BJ (cell line): ENCODE measurements around the gene PCDH9. TPM values are rescaled to one million over a fixed set of nuclear protein-coding genes. Genes with fewer than 3 reads are reported as not detected.

ENCODE experiments used
- CTCF ChIA-PET: fragments of 350-600 bp; formaldehyde crosslinking; extraction: SDS; loops from one replicate; lab custom pipeline; 2021; ENCODE audit warnings: antibody characterized with exemption, inconsistent platforms; lab: Yijun Ruan, JAX
- POLR2A ChIA-PET: fragments of 300-600 bp; sonication (Branson Sonifier 250); formaldehyde crosslinking; extraction: SDS; loops from one replicate; lab custom pipeline; 2021; ENCODE audit warnings: antibody characterized with exemption; lab: Charles Lee
- DNase-seq: peaks from one replicate; pipeline ENCODE4 v3.0.0-alpha.2; 2011; ENCODE audit warnings: low read depth
- H3K27me3 ChIP-seq: 2 replicates; pipeline ENCODE4 v1.6.0; 2011; ENCODE audit warnings: low read length; ENCODE audit not compliant: control insufficient read depth, insufficient read depth
- H3K36me3 ChIP-seq: 2 replicates; pipeline ENCODE4 v1.5.1; 2011; ENCODE audit warnings: low read length; ENCODE audit not compliant: control insufficient read depth, insufficient read depth
- H3K4me3 ChIP-seq: 2 replicates; pipeline ENCODE4 v1.5.1; 2011; ENCODE audit warnings: low read depth, mild to moderate bottlenecking, control low read depth, low read length
- CTCF ChIP-seq: IDR thresholded peaks from 2 replicates; pipeline ENCODE4 v1.5.1; 2011; ENCODE audit warnings: low read depth, mild to moderate bottlenecking, control low read depth, inconsistent platforms, low read length, moderate library complexity; ENCODE audit not compliant: insufficient read depth
- polyA plus RNA-seq: library from polyadenylated mRNA; depleted of rRNA; stranded (reverse); fragments of >200 nt; gene quantifications from 2 replicates; pipeline ENCODE4 v1.2.3, GENCODE V29; 2011

PCDH9 gene
- polyA plus RNA-seq, 1 experiment, result 2.3 TPM

- POLR2A ChIA-PET, result no interaction called here
- DNase-seq, result no peak
- CTCF ChIA-PET, result no interaction called here
- Histone ChIP-seq H3K4me3 (no peak overlapping the region), H3K27me3 (no peaks in the 10 kb centered on the region), H3K36me3 (no peaks in the 10 kb centered on the region)
- no peak for TF ChIP-seq CTCF
These were observed 371.1 kb downstream of the PCDH9 start for GRCh38 chr13:66859078-66859477.

GRCh38 chr13:66858163-66858562, 372.0 kb downstream of the PCDH9 start:
- no peaks in the 10 kb centered on the region for H3K27me3 ChIP-seq
- DNase-seq, result no peak
- no peaks in the 10 kb centered on the region for H3K36me3 ChIP-seq
- no peak overlapping the region for H3K4me3 ChIP-seq
- CTCF ChIA-PET, result no interaction called here
- POLR2A ChIA-PET, result no interaction called here
- TF ChIP-seq CTCF, result no peak

GRCh38 chr13:66855131-66855530, 375.0 kb downstream of the PCDH9 start:
- Histone ChIP-seq H3K36me3 (no peaks in the 10 kb centered on the region), H3K4me3 (no peak overlapping the region), H3K27me3 (no peaks in the 10 kb centered on the region)
- POLR2A ChIA-PET, result no interaction called here
- CTCF ChIA-PET, result no interaction called here
- TF ChIP-seq CTCF, result no peak
- no peak for DNase-seq

- no peaks in the 10 kb centered on the region for H3K27me3 ChIP-seq
- ChIA-PET CTCF (interaction anchor here (1.0 kb wide), 1 partner anchor 172 kb away, joined by 3 read pairs; no protein-coding TSS in a partner anchor), POLR2A (no interaction called here)
- TF ChIP-seq CTCF, result no peak
- DNase-seq, result no peak
- no peaks in the 10 kb centered on the region for H3K36me3 ChIP-seq
- no peak overlapping the region for H3K4me3 ChIP-seq
These were observed 376.6 kb downstream of the PCDH9 start for GRCh38 chr13:66853564-66853963.

- H3K4me3 ChIP-seq, result no peak overlapping the region
- ChIA-PET POLR2A (no interaction called here), CTCF (interaction anchor here (0.8 kb wide), 1 partner anchor 28 kb away, joined by 4 read pairs; no protein-coding TSS in a partner anchor)
- H3K36me3 ChIP-seq, result no peaks in the 10 kb centered on the region
- H3K27me3 ChIP-seq, result no peaks in the 10 kb centered on the region
- DNase-seq, result no peak
- no peak for TF ChIP-seq CTCF
These were observed 380.4 kb downstream of the PCDH9 start for GRCh38 chr13:66849706-66850105.
